Measurements from ENCODE around the gene FADS6.

GRCh38 chr17:74853048-74853397, 40.4 kb downstream of the FADS6 start:
- TF ChIP-seq CTCF (IDR thresholded peaks at IDR 0.05; ENCODE audit: extremely low read depth in 1 of 2, insufficient read depth in 1 of 2, low read depth in 1 of 2, low read length in 2 of 2): no peak
- TF ChIP-seq POLR2AphosphoS5 (IDR thresholded peaks at IDR 0.05; ENCODE audit: insufficient read depth, low read depth, low read length): no peak
- no peak for TF ChIP-seq POLR2A (IDR thresholded peaks at IDR 0.05; ENCODE audit: low read depth, low read length)
- peak; percentile 65 for TF ChIP-seq EZH2 (IDR thresholded peaks at IDR 0.05; ENCODE audit: borderline replicate concordance, low read depth, low read length, severe bottlenecking)
- TF ChIP-seq GATA2 (IDR thresholded peaks at IDR 0.05; ENCODE audit: insufficient read depth, insufficient read length, low read depth, low read length): no peak
- TF ChIP-seq FOS (IDR thresholded peaks at IDR 0.05; ENCODE audit: borderline replicate concordance, insufficient read depth, low read length): no peak
- TF ChIP-seq MAX (IDR thresholded peaks at IDR 0.05; ENCODE audit: insufficient read depth, insufficient read length): no peak
- no peak for TF ChIP-seq MYC (IDR thresholded peaks at IDR 0.05; ENCODE audit: low read depth, low read length)
- TF ChIP-seq JUN (IDR thresholded peaks at IDR 0.05; ENCODE audit: borderline replicate concordance, insufficient read depth, insufficient read length, low read depth): no peak

Measured in endothelial cell of umbilical vein (primary cell).